PC-3 (cell line): ENCODE results near the gene SSBP2. TPM values are rescaled to one million over a fixed set of nuclear protein-coding genes. Genes with fewer than 3 reads are reported as not detected.

Experiments used
- ATAC-seq: fragments of 200-7000 bp; cut with Tn5 transposase; 2 replicates; pipeline ENCODE4 v1.9.1; 2020; ENCODE audit warnings: mild to moderate bottlenecking, moderate library complexity
- BruUV-seq: library from RNA; stranded (reverse); fragments of 400-500 nt; replicated peaks from 2 replicates; lab custom pipeline; 2021; lab: Mats Ljungman, UMichigan
- CTCF ChIA-PET: fragments of 300-600 bp; sonication (Branson Sonifier 250); formaldehyde crosslinking; loops from one replicate; lab custom pipeline; 2022; ENCODE audit warnings: antibody characterized with exemption; lab: Charles Lee
- POLR2A ChIA-PET: fragments of 300-600 bp; sonication (Branson Sonifier 250); formaldehyde crosslinking; loops from one replicate; lab custom pipeline; 2022; ENCODE audit warnings: antibody characterized with exemption; ENCODE audit not compliant: unreplicated experiment; lab: Charles Lee
- DNase-seq: peaks from one replicate; pipeline ENCODE4 v3.0.0-alpha.2; 2015
- H2AFZ ChIP-seq: fragments of 300-600 bp; sonication (generic); 2 replicates; pipeline ENCODE4 v1.6.0; 2016; ENCODE audit warnings: antibody characterized with exemption, low read length
- H3F3A ChIP-seq: fragments of 300-600 bp; sonication (generic); one replicate; pipeline ENCODE4 v1.6.0; 2017; ENCODE audit warnings: antibody characterized with exemption, low read length, control low read depth, mild to moderate bottlenecking; ENCODE audit not compliant: unreplicated experiment
- H3K27ac ChIP-seq: fragments of 300-600 bp; sonication (generic); 2 replicates; pipeline ENCODE4 v1.5.1; 2016; ENCODE audit warnings: mild to moderate bottlenecking, low read length
- H3K27me3 ChIP-seq: fragments of 300-600 bp; sonication (generic); 2 replicates; pipeline ENCODE4 v1.6.1; 2016; ENCODE audit warnings: low read length, mixed read lengths
- H3K36me3 ChIP-seq: fragments of 300-600 bp; sonication (generic); 2 replicates; pipeline ENCODE4 v1.6.1; 2016; ENCODE audit warnings: low read depth, mixed run types, low read length, mixed read lengths
- H3K4me1 ChIP-seq: fragments of 300-600 bp; sonication (generic); 2 replicates; pipeline ENCODE4 v1.5.1; 2016; ENCODE audit warnings: low read length; ENCODE audit not compliant: insufficient read depth
- H3K4me2 ChIP-seq: fragments of 300-600 bp; sonication (generic); 2 replicates; pipeline ENCODE4 v1.6.0; 2016; ENCODE audit warnings: low read length
- H3K4me3 ChIP-seq: fragments of 300-600 bp; sonication (generic); 2 replicates; pipeline ENCODE4 v1.5.1; 2016; ENCODE audit warnings: mild to moderate bottlenecking, low read length, mixed read lengths
- H3K79me2 ChIP-seq: fragments of 300-600 bp; sonication (generic); 2 replicates; pipeline ENCODE4 v1.6.1; 2017; ENCODE audit warnings: low read length, mixed read lengths
- H3K9ac ChIP-seq: fragments of 300-600 bp; sonication (generic); 2 replicates; pipeline ENCODE4 v1.6.0; 2016; ENCODE audit warnings: mild to moderate bottlenecking, low read length
- H3K9me2 ChIP-seq: fragments of 300-600 bp; sonication (generic); replicated peaks from 2 replicates; pipeline ENCODE4 v1.6.1; 2016; ENCODE audit warnings: mixed run types, low read length, mixed read lengths
- H3K9me3 ChIP-seq: fragments of 300-600 bp; sonication (generic); 2 replicates; pipeline ENCODE4 v1.6.1; 2016; ENCODE audit warnings: low read length, mixed read lengths
- H4K20me1 ChIP-seq: fragments of 300-600 bp; sonication (generic); 2 replicates; pipeline ENCODE4 v1.6.1; 2016; ENCODE audit warnings: low read length, mixed read lengths
- CTCF ChIP-seq: fragments of 300-600 bp; sonication (generic); conservative IDR thresholded peaks from 2 replicates; pipeline ENCODE4 v1.5.1; 2017; ENCODE audit warnings: antibody characterized with exemption, low read depth, mild to moderate bottlenecking, low read length
- EZH2 ChIP-seq: fragments of 300-600 bp; sonication (generic); IDR thresholded peaks from one replicate; pipeline ENCODE4 v1.6.1; 2017; ENCODE audit warnings: antibody characterized with exemption, mild to moderate bottlenecking, low read length; ENCODE audit not compliant: unreplicated experiment
- EZH2phosphoT487 ChIP-seq: fragments of 300-600 bp; sonication (generic); IDR thresholded peaks from 2 replicates; pipeline ENCODE4 v1.6.1; 2018; ENCODE audit warnings: mild to moderate bottlenecking, antibody characterized with exemption, low read length, borderline replicate concordance
- intact Hi-C: fragments of 100-400 bp; cut with micrococcal nuclease; formaldehyde crosslinking; loops from 2 replicates; pipeline ENCODE4 v1.9.0; 2023
- total RNA-seq: library from RNA; depleted of rRNA; stranded (reverse); fragments of >200 nt; gene quantifications from 2 replicates; pipeline ENCODE4 v1.2.3, GENCODE V29; 2014

SSBP2 gene
- total RNA-seq, 1 experiment from 2014 or later: 5.8 TPM

GRCh38 chr5:81768935-81769452 is 18.1 kb upstream of the SSBP2 start:
- TF ChIP-seq EZH2: no peak
- no peak for TF ChIP-seq CTCF
- CTCF ChIA-PET: interaction anchor here (1.8 kb wide), 1 partner anchor 18 kb away, joined by 5 read pairs; the partner anchor contains the start of gene SSBP2
- Histone ChIP-seq H3F3A (no peaks in the 10 kb centered on the region), H3K4me1 (peaks cover 10% of the 10 kb centered on the region), H3K27ac (peak overlapping the region; percentile 59), H3K4me2 (peak overlapping the region; percentile 65), H3K27me3 (no peaks in the 10 kb centered on the region), H3K36me3 (no peaks in the 10 kb centered on the region), H3K9me2 (no peaks in the 10 kb centered on the region), H3K9ac (no peak overlapping the region), H4K20me1 (no peaks in the 10 kb centered on the region), H2AFZ (peak overlapping the region; percentile 62), H3K4me3 (peak overlapping the region; percentile 23; the same call in 1 of the 2 replicates), H3K9me3 (no peaks in the 10 kb centered on the region), H3K79me2 (no peaks in the 10 kb centered on the region)
- intact Hi-C loops: loop anchor here (1.0 to 5.0 kb wide), 2 partner anchors 14 to 53 kb away; no protein-coding TSS in a partner anchor
- peak; percentile 91 for ATAC-seq
- BruUV-seq: no TSS peak
- POLR2A ChIA-PET: no interaction called here
- peak; percentile 87 for DNase-seq

GRCh38 chr5:81767938-81768337 is 17.0 kb upstream of the SSBP2 start:
- H3K36me3 ChIP-seq: no peaks in the 10 kb centered on the region
- no peaks in the 10 kb centered on the region for H3K27me3 ChIP-seq
- H2AFZ ChIP-seq: no peak overlapping the region
- no peaks in the 10 kb centered on the region for H3K9me3 ChIP-seq
- H3K4me2 ChIP-seq: no peak overlapping the region
- no peak overlapping the region for H3K4me3 ChIP-seq
- H3K79me2 ChIP-seq: no peaks in the 10 kb centered on the region
- no peaks in the 10 kb centered on the region for H3K9me2 ChIP-seq
- POLR2A ChIA-PET: no interaction called here
- no peak overlapping the region for H3K9ac ChIP-seq
- peaks cover 10% of the 10 kb centered on the region for H3K4me1 ChIP-seq
- H4K20me1 ChIP-seq: no peaks in the 10 kb centered on the region
- no peak for TF ChIP-seq EZH2
- TF ChIP-seq CTCF: no peak
- TF ChIP-seq EZH2phosphoT487: no peak
- no peak overlapping the region for H3K27ac ChIP-seq
- no peak for DNase-seq
- no TSS peak for BruUV-seq
- intact Hi-C loops: loop anchor here (5.0 kb wide), 1 partner anchor 54 kb away; no protein-coding TSS in a partner anchor
- no peak for ATAC-seq
- CTCF ChIA-PET: no interaction called here
- no peaks in the 10 kb centered on the region for H3F3A ChIP-seq

DNA sequence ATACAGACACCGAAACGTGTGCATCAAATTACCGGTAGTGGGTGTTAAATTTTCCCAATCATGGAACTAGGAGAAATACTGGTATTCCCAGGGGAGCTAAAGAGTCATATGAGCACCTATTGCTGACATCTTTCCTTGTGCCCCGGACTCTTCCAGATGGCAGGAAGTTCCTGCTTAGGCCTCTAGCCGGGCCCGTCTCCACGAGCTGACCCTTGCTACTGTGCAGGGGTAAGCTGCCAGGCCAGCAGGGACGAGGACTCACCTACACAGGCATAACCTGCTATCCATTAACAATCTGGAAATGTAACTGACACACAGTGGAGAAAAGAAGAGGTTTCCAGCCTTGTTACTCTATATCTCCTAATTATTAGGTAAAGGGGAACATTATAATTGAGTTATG is 16.2 kb upstream of the SSBP2 start:
- TF ChIP-seq EZH2phosphoT487 (no peak), CTCF (no peak), EZH2 (no peak)
- H3K27me3 ChIP-seq: no peaks in the 10 kb centered on the region
- peaks cover 10% of the 10 kb centered on the region for H3K4me1 ChIP-seq
- H3K27ac ChIP-seq: no peak overlapping the region
- BruUV-seq: no TSS peak
- H3K9me2 ChIP-seq: no peaks in the 10 kb centered on the region
- H3K9me3 ChIP-seq: no peaks in the 10 kb centered on the region
- ATAC-seq (no peak), DNase-seq (no peak)
- intact Hi-C loops: loop anchor here (5.0 kb wide), 1 partner anchor 55 kb away; no protein-coding TSS in a partner anchor
- H3F3A ChIP-seq: no peaks in the 10 kb centered on the region
- CTCF ChIA-PET: no interaction called here
- H3K79me2 ChIP-seq: no peaks in the 10 kb centered on the region
- no peak overlapping the region for H3K4me2 ChIP-seq
- no peaks in the 10 kb centered on the region for H4K20me1 ChIP-seq
- POLR2A ChIA-PET: interaction anchor here (0.7 kb wide), 1 partner anchor 405 kb away, joined by 3 read pairs; no protein-coding TSS in a partner anchor
- H3K9ac ChIP-seq: no peak overlapping the region
- no peak overlapping the region for H3K4me3 ChIP-seq
- no peak overlapping the region for H2AFZ ChIP-seq
- H3K36me3 ChIP-seq: no peaks in the 10 kb centered on the region
